ENCODE data around the gene DOCK4.

The DOCK4 gene

DNA sequence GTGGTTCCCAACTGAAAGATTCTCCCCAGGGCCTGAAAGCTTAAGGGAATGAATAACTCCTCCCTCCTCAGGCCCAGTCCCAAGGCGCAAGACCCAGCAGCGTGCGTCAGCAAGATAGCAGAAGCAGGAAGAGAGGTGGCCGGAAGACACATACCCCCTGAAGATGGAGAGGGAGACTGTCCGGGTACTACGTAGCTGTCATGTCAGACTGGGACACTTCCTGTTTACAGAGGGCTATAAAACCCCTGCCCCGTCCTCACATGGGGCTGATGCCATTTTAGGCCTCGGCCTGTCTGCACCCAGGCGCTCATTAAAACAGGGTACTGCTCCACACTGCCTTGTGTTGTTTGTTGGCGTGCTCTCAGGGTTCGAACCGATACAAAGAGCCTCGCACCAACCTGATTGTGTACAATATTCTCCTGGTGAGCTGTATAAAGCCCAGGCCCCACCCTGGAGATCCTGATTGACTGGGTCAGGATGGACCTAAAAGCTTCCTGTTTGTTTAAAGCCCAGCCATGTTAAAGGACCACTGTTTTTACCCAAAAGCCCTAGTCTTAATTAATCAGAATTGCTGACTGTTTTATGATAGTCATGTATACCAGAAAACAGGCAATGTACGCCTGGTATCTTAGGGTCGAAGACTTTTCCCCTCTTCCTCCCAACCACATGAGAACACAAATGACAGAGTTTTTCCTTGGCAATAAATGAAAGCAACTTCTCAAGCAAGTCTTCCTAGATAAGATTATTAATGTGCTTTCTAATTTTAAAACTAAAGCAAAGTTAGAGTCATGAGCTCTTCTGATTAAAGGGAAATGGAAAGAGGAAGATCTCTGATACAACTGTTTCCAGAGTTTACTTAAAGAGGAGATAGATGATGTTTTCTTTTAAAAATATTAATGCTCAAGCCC is 251.5 kb downstream of the DOCK4 start:
- no peak for DNase-seq (ENCODE audit: low spot score)
- TF ChIP-seq, protein P1, sequence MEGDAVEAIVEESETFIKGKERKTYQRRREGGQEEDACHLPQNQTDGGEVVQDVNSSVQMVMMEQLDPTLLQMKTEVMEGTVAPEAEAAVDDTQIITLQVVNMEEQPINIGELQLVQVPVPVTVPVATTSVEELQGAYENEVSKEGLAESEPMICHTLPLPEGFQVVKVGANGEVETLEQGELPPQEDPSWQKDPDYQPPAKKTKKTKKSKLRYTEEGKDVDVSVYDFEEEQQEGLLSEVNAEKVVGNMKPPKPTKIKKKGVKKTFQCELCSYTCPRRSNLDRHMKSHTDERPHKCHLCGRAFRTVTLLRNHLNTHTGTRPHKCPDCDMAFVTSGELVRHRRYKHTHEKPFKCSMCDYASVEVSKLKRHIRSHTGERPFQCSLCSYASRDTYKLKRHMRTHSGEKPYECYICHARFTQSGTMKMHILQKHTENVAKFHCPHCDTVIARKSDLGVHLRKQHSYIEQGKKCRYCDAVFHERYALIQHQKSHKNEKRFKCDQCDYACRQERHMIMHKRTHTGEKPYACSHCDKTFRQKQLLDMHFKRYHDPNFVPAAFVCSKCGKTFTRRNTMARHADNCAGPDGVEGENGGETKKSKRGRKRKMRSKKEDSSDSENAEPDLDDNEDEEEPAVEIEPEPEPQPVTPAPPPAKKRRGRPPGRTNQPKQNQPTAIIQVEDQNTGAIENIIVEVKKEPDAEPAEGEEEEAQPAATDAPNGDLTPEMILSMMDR (IDR thresholded peaks at IDR 0.05; ENCODE audit: extremely low read depth, insufficient read depth, missing control alignments) = no peak
- in situ Hi-C loops (cut with MboI; ENCODE audit: low pct_unique_long_range_greater_than_20kb, low sequenced_read_pairs, unreplicated experiment) = no loop called here

- TF ChIP-seq, protein P1 (IDR thresholded peaks at IDR 0.05; ENCODE audit: extremely low read depth, insufficient read depth, missing control alignments) = no peak
- in situ Hi-C loops (cut with MboI; ENCODE audit: low pct_unique_long_range_greater_than_20kb, low sequenced_read_pairs, unreplicated experiment) = no loop called here
- no peak for DNase-seq (ENCODE audit: low spot score)
Observed at GRCh38 chr7:111954056-111954455, 252.1 kb downstream of the DOCK4 start.

- DNase-seq (ENCODE audit: low spot score) = no peak
- TF ChIP-seq, protein P1 (IDR thresholded peaks at IDR 0.05; ENCODE audit: extremely low read depth, insufficient read depth, missing control alignments) = no peak
- in situ Hi-C loops (cut with MboI; ENCODE audit: low pct_unique_long_range_greater_than_20kb, low sequenced_read_pairs, unreplicated experiment) = no loop called here
Observed at GRCh38 chr7:111953611-111954010, 252.6 kb downstream of the DOCK4 start.

DNA sequence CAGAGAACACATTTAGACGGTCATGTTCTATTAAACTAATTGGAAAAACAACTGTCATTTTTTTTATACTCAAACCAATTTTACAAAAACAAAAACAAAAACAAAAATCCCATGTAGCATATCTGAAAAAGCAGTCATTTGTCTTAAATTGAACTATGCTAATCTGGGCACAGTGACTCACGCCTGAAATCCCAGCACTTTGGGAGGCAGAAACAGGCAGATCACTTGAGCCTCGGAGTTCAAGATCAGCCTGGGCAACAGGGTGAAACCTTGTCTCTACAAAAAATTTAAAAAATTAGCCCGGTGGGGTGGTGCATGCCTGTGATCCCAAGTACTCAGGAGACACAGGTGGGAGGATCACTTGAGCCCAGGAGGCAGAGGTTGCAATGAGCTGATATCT is 253.4 kb downstream of the DOCK4 start:
- TF ChIP-seq, protein P1 (IDR thresholded peaks at IDR 0.05; ENCODE audit: extremely low read depth, insufficient read depth, missing control alignments) = no peak
- in situ Hi-C loops (cut with MboI; ENCODE audit: low pct_unique_long_range_greater_than_20kb, low sequenced_read_pairs, unreplicated experiment) = no loop called here
- DNase-seq (ENCODE audit: low spot score) = no peak

GRCh38 chr7:111951052-111951451 is 255.1 kb downstream of the DOCK4 start:
- in situ Hi-C loops (cut with MboI; ENCODE audit: low pct_unique_long_range_greater_than_20kb, low sequenced_read_pairs, unreplicated experiment) = no loop called here
- TF ChIP-seq, protein P1 (IDR thresholded peaks at IDR 0.05; ENCODE audit: extremely low read depth, insufficient read depth, missing control alignments) = no peak
- DNase-seq (ENCODE audit: low spot score) = no peak

DNA sequence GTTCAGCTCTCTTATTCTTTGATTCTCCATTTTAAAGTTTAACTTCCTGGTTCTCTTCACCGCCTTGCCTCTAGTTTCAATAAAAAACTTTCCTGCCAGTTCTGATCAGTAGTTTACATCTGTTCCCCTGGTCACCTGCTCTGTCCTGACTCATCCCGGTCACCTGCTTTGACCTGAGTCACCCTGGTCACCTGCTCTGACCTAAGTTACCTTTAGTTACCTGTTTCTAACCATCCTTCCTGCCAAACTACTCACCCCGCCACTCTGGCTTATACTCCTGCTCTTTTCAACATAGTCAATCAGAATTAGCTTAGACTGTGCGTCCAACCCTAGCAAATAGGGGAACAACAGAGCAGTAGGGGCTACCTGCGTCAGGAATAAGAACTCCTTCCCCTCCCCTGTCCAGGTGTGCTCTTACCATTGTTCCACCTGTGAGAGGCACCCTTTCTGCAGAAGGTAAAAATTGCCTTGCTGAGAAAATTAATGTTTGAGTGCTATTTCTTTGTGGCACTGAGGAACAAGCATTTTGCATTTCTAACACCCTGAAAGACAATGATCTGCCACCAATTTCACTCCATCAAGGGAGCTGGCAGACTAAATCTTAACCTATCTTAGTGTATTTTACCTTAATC is 263.6 kb downstream of the DOCK4 start:
- DNase-seq (ENCODE audit: low spot score) = no peak
- in situ Hi-C loops (cut with MboI; ENCODE audit: low pct_unique_long_range_greater_than_20kb, low sequenced_read_pairs, unreplicated experiment) = no loop called here
- TF ChIP-seq, protein P1 (IDR thresholded peaks at IDR 0.05; ENCODE audit: extremely low read depth, insufficient read depth, missing control alignments) = no peak

Data from GM13977 (cell line).